Uterus (tissue), 4 donors: ENCODE data around the gene NXT1. TPM values are rescaled to one million over a fixed set of nuclear protein-coding genes. Genes with fewer than 3 reads are reported as not detected.

Experiments used
- DNase-seq, 2 donors: peaks; one replicate each; pipeline ENCODE4 v3.0.0-alpha.2; 2019 to 2020
- H3K27ac ChIP-seq, 2 donors: fragments of 200-600 bp; sonication (generic); 1 replicate in 1 of 2; 2 replicates in 1 of 2; pipeline ENCODE4 v1.5.1; 2016 to 2018
- H3K27me3 ChIP-seq, 2 donors: fragments of 200-600 bp; sonication (generic); one replicate each; pipeline ENCODE4 v1.5.1; 2018 to 2019; ENCODE audit warnings: control low read depth in 1 of 2
- H3K36me3 ChIP-seq, 2 donors: fragments of 200-600 bp; sonication (generic); one replicate each; pipeline ENCODE4 v1.5.1; 2019; ENCODE audit warnings: control low read depth in 1 of 2
- H3K4me1 ChIP-seq, 2 donors: fragments of 200-600 bp; sonication (generic); one replicate each; pipeline ENCODE4 v1.5.1; 2018 to 2019; ENCODE audit warnings: control low read depth in 1 of 2
- H3K4me3 ChIP-seq, 2 donors: fragments of 200-600 bp; sonication (generic); 1 replicate in 1 of 2; 2 replicates in 1 of 2; pipeline ENCODE4 v1.5.1; 2018 to 2019; ENCODE audit warnings: mild to moderate bottlenecking in 1 of 2
- H3K9me3 ChIP-seq, 2 donors: fragments of 200-600 bp; sonication (generic); one replicate each; pipeline ENCODE4 v1.5.1; 2019; ENCODE audit warnings: control low read depth in 1 of 2
- CTCF ChIP-seq, 4 experiments: fragments of 200-600 bp in 2 of 4; fragments of 450-650 bp in 2 of 4; sonication (generic) in 2 of 4; IDR thresholded peaks; one replicate each; pipeline ENCODE4 v1.5.1; 2016 to 2019; ENCODE audit warnings: antibody characterized with exemption in 4 of 4, mild to moderate bottlenecking in 2 of 4, moderate library complexity in 1 of 4
- POLR2A ChIP-seq, 2 donors: fragments of 450-650 bp; IDR thresholded peaks; one replicate each; pipeline ENCODE4 v1.6.1; 2016; ENCODE audit warnings: antibody characterized with exemption in 2 of 2, mild to moderate bottlenecking in 1 of 2, moderate library complexity in 1 of 2
- intact Hi-C: fragments of 100-400 bp; cut with DNase I; formaldehyde crosslinking; loops from one replicate; pipeline ENCODE4 v1.15.1; 2023; ENCODE audit warnings: low total_unique reads
- total RNA-seq, 4 donors: library from RNA; depleted of rRNA in 3 of 4; stranded (reverse); fragments of >200 nt in 3 of 4; gene quantifications; one replicate each; pipeline versions ENCODE4 v1.1.0 to v1.2.4, GENCODE V29; 2014 to 2023
- donor health status: DM: yes; HTN: yes; CAD: no.

Gene NXT1
- total RNA-seq, 4 donors from 2014 or later, result 28.9 to 37.0 (median 32.3) TPM

GRCh38 chr20:23336476-23336875, 14.1 kb upstream of the NXT1 start:
- H3K36me3 ChIP-seq, result no peaks in the 10 kb centered on the region
- no peak overlapping the region for H3K27ac ChIP-seq
- no peak for TF ChIP-seq CTCF (IDR thresholded peaks at IDR 0.05)
- TF ChIP-seq POLR2A (IDR thresholded peaks at IDR 0.05), result no peak
- no peak for DNase-seq
- intact Hi-C loops, result no loop called here
- H3K4me3 ChIP-seq, result no peak overlapping the region
- H3K4me1 ChIP-seq, result no peaks in the 10 kb centered on the region
- H3K27me3 ChIP-seq, result no peaks in the 10 kb centered on the region
- no peaks in the 10 kb centered on the region for H3K9me3 ChIP-seq

DNA sequence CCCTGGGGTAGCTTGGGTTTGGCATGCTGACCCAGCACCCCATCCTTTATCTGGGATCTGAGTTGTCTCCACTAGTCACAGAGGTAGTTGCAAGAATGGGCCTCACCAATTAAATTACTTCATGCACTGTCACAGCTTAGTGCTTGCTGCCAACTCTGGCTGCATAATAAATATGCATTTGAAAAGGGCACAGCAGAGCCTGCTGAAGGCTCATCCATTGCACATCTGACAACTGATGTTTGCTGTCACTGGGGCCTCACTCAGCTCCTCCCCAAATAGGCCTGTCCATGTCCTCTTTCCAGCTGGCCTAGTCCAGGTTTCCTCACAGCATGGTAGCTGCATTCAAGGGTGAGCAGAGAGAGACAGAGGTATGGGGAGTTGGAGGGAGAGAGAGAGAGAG, 13.3 kb upstream of the NXT1 start:
- Histone ChIP-seq H3K27me3 (no peaks in the 10 kb centered on the region), H3K36me3 (no peaks in the 10 kb centered on the region), H3K4me3 (no peak overlapping the region), H3K27ac (no peak overlapping the region), H3K4me1 (no peaks in the 10 kb centered on the region), H3K9me3 (no peaks in the 10 kb centered on the region)
- intact Hi-C loops, result no loop called here
- DNase-seq, result no peak
- TF ChIP-seq CTCF (IDR thresholded peaks at IDR 0.05), result no peak
- no peak for TF ChIP-seq POLR2A (IDR thresholded peaks at IDR 0.05)

- DNase-seq, result no peak
- Histone ChIP-seq H3K4me1 (no peaks in the 10 kb centered on the region), H3K27me3 (no peaks in the 10 kb centered on the region), H3K36me3 (no peaks in the 10 kb centered on the region), H3K27ac (no peak overlapping the region), H3K4me3 (no peak overlapping the region), H3K9me3 (no peaks in the 10 kb centered on the region)
- TF ChIP-seq CTCF (IDR thresholded peaks at IDR 0.05) (no peak), POLR2A (IDR thresholded peaks at IDR 0.05) (no peak)
- intact Hi-C loops, result no loop called here
Observed at GRCh38 chr20:23339986-23340385, 10.6 kb upstream of the NXT1 start.

GRCh38 chr20:23340524-23340923, 10.1 kb upstream of the NXT1 start:
- intact Hi-C loops, result no loop called here
- Histone ChIP-seq H3K27me3 (no peaks in the 10 kb centered on the region), H3K27ac (no peak overlapping the region), H3K36me3 (no peaks in the 10 kb centered on the region), H3K4me3 (no peak overlapping the region), H3K4me1 (no peaks in the 10 kb centered on the region), H3K9me3 (no peaks in the 10 kb centered on the region)
- no peak for TF ChIP-seq POLR2A (IDR thresholded peaks at IDR 0.05)
- peak; percentile 32 to 75 (median 53) for TF ChIP-seq CTCF (IDR thresholded peaks at IDR 0.05)
- DNase-seq, result peak; percentile 37 to 50

DNA sequence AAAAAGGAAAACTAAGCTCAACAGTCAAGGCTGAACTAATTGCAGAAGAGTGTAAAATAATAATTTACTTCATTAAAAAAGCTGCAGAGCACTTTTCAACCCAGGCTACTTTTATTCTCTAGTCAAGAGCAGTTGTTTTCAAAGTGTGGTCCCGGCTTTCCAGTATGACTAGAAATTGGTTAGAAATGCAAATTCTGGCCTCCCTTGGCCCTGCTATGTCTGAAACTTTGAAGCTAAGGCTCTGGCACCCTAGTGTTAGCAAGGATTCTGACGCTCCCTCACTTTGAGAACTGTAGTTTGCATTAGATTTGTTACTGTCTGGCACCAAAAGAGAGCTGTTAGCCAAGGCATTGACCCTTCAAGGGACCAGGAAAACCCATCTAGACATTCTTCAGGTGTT, 9.5 kb upstream of the NXT1 start:
- H3K27me3 ChIP-seq, result no peaks in the 10 kb centered on the region
- H3K9me3 ChIP-seq, result no peaks in the 10 kb centered on the region
- no peaks in the 10 kb centered on the region for H3K36me3 ChIP-seq
- TF ChIP-seq CTCF (IDR thresholded peaks at IDR 0.05) (no peak), POLR2A (IDR thresholded peaks at IDR 0.05) (no peak)
- H3K4me1 ChIP-seq, result no peaks in the 10 kb centered on the region
- H3K27ac ChIP-seq, result no peak overlapping the region
- H3K4me3 ChIP-seq, result no peak overlapping the region
- intact Hi-C loops, result no loop called here
- no peak for DNase-seq
